ENCODE data around the gene ZNF664. TPM values are rescaled to one million over a fixed set of nuclear protein-coding genes. Genes with fewer than 3 reads are reported as not detected.

ZNF664 gene
- total and polyA plus RNA-seq, 9 of the 15 experiments (the other 6 are each of a cell fraction or from before 2014, with no cell fraction given), result 3.3 to 101 (median 63.6) TPM

DNA sequence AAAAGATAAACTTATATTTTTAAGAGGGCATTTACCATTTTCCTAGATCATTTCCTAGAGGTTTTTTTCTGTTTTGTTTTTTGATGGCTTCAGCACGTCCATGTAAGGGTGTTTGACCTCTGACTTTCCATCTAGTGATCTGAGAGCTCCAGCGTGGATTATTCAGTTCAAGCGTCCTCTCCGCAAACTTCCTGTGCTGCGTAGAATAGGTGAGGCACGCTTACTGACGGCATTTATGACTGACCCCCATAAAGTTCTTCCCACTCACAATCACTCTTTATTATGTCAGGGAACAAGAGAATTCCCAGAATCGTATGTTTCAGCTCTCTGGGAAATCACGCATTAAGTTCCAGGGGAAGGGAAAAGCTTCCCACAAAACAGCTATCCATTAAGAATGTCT, 16.8 kb upstream of the ZNF664 start (continued):
- TF ChIP-seq, protein P1, sequence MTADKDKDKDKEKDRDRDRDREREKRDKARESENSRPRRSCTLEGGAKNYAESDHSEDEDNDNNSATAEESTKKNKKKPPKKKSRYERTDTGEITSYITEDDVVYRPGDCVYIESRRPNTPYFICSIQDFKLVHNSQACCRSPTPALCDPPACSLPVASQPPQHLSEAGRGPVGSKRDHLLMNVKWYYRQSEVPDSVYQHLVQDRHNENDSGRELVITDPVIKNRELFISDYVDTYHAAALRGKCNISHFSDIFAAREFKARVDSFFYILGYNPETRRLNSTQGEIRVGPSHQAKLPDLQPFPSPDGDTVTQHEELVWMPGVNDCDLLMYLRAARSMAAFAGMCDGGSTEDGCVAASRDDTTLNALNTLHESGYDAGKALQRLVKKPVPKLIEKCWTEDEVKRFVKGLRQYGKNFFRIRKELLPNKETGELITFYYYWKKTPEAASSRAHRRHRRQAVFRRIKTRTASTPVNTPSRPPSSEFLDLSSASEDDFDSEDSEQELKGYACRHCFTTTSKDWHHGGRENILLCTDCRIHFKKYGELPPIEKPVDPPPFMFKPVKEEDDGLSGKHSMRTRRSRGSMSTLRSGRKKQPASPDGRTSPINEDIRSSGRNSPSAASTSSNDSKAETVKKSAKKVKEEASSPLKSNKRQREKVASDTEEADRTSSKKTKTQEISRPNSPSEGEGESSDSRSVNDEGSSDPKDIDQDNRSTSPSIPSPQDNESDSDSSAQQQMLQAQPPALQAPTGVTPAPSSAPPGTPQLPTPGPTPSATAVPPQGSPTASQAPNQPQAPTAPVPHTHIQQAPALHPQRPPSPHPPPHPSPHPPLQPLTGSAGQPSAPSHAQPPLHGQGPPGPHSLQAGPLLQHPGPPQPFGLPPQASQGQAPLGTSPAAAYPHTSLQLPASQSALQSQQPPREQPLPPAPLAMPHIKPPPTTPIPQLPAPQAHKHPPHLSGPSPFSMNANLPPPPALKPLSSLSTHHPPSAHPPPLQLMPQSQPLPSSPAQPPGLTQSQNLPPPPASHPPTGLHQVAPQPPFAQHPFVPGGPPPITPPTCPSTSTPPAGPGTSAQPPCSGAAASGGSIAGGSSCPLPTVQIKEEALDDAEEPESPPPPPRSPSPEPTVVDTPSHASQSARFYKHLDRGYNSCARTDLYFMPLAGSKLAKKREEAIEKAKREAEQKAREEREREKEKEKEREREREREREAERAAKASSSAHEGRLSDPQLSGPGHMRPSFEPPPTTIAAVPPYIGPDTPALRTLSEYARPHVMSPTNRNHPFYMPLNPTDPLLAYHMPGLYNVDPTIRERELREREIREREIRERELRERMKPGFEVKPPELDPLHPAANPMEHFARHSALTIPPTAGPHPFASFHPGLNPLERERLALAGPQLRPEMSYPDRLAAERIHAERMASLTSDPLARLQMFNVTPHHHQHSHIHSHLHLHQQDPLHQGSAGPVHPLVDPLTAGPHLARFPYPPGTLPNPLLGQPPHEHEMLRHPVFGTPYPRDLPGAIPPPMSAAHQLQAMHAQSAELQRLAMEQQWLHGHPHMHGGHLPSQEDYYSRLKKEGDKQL (CRISPR knock-in tag; IDR thresholded peaks at IDR 0.05; ENCODE audit: borderline replicate concordance), result no peak
- TF ChIP-seq SRF (CRISPR knock-in tag; IDR thresholded peaks at IDR 0.05), result no peak

DNA sequence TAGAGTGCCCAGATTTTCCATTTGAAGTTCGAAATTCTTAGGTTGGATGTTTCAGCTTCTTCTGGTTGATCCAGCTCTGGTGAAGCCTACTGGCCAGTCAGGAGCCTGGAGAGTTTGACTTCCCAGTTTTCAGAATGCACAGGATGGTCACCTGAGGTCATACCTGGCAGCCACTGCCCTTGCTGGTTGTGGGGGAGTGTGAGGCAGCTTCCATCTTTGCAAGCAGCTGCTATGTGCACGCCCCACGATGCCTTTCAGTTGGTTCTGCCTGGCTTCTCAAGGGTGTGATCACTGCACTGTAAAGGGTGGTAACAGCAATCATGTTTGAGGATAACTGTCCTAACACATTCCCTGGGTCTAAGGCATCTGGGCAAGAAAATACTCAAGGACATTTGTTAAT, 15.8 kb upstream of the ZNF664 start:
- H3K27ac ChIP-seq (ENCODE audit: extremely low read depth, low read depth, low read length), result no peak overlapping the region
- no peaks in the 10 kb centered on the region for H3K36me3 ChIP-seq (ENCODE audit: control insufficient read depth, insufficient read depth, low read length)
- no peak overlapping the region for H3K9ac ChIP-seq (ENCODE audit: insufficient read depth in 1 of 2, low read depth in 2 of 2, low read length in 2 of 2)
- H3K9me1 ChIP-seq (ENCODE audit: control insufficient read depth, insufficient read depth, low read length), result no peaks in the 10 kb centered on the region
- TF ChIP-seq BMI1 (IDR thresholded peaks at IDR 0.05; ENCODE audit: low read length), result no peak
- TF ChIP-seq, protein P2, sequence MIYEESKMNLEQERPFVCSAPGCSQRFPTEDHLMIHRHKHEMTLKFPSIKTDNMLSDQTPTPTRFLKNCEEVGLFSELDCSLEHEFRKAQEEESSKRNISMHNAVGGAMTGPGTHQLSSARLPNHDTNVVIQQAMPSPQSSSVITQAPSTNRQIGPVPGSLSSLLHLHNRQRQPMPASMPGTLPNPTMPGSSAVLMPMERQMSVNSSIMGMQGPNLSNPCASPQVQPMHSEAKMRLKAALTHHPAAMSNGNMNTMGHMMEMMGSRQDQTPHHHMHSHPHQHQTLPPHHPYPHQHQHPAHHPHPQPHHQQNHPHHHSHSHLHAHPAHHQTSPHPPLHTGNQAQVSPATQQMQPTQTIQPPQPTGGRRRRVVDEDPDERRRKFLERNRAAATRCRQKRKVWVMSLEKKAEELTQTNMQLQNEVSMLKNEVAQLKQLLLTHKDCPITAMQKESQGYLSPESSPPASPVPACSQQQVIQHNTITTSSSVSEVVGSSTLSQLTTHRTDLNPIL (CRISPR knock-in tag; IDR thresholded peaks at IDR 0.05), result no peak
- no peak for TF ChIP-seq ZNF76 (CRISPR knock-in tag; IDR thresholded peaks at IDR 0.05; ENCODE audit: borderline replicate concordance)
- TF ChIP-seq KDM2B (CRISPR knock-in tag; IDR thresholded peaks at IDR 0.05), result no peak
- TF ChIP-seq ETV6 (IDR thresholded peaks at IDR 0.05; ENCODE audit: borderline replicate concordance in 1 of 2, low read depth in 2 of 2, low read length in 1 of 2), result no peak
- TF ChIP-seq ETV6 (CRISPR knock-in tag; IDR thresholded peaks at IDR 0.05; ENCODE audit: borderline replicate concordance), result no peak
- TF ChIP-seq SLC30A9 (CRISPR knock-in tag; IDR thresholded peaks at IDR 0.05), result no peak
- no peak for TF ChIP-seq HNRNPK (IDR thresholded peaks at IDR 0.05; ENCODE audit: low read depth, low read length, poor library complexity, severe bottlenecking)
- no peak for TF ChIP-seq ZNF134 (CRISPR knock-in tag; conservative IDR thresholded peaks at IDR 0.05)
- no peak for TF ChIP-seq KLF16 (IDR thresholded peaks at IDR 0.05)
- FAIRE-seq (no peak), DNase-seq (ENCODE audit: extremely low read depth in 1 of 4, low spot score in 3 of 4) (no peak), ATAC-seq (0 out of 3 replicates have a peak, but pooled peaks have one; percentile 19)
- ChIA-PET POLR2A (interaction anchor here (3.6 kb wide), 1 partner anchor 8 kb away, joined by 16 read pairs; no protein-coding TSS in a partner anchor), CTCF (ENCODE audit: low intra/inter-chr PET ratio) (no interaction called here)
- no peaks in the 10 kb centered on the region for H3K9me3 ChIP-seq (replicated peaks; ENCODE audit: control insufficient read depth, insufficient read depth, low read depth, low read length)
- intact Hi-C loops (cut with micrococcal nuclease) (no loop called here), in situ Hi-C loops (cut with MboI) (no loop called here)
- no peak overlapping the region for H3K4me3 ChIP-seq
- no peak overlapping the region for H2AFZ ChIP-seq (ENCODE audit: low read depth, low read length)
- BruUV-seq (replicated peaks), result no TSS peak
- 10% methylated on average over 3 of the region's 3 CpGs for WGBS (ENCODE audit: insufficient coverage, low coverage, missing lambda C conversion rate)
- H3K4me2 ChIP-seq (ENCODE audit: insufficient read depth, low read length), result no peak overlapping the region
- H3K4me1 ChIP-seq (replicated peaks in 1 of 2; ENCODE audit: control insufficient read depth in 2 of 2, insufficient read depth in 2 of 2, low read length in 2 of 2), result no peaks in the 10 kb centered on the region; a peak in 1 of 5 replicates
- H4K20me1 ChIP-seq (replicated peaks; ENCODE audit: control insufficient read depth, insufficient read depth, low read length), result no peaks in the 10 kb centered on the region
- H3K27me3 ChIP-seq (ENCODE audit: control insufficient read depth in 2 of 2, insufficient read depth in 2 of 2, low read length in 2 of 2), result no peaks in the 10 kb centered on the region
- no peaks in the 10 kb centered on the region for H3K79me2 ChIP-seq (ENCODE audit: control insufficient read depth, insufficient read depth, low read length)
